Endothelial cell (in vitro differentiated cells): Measurements from ENCODE around the gene THOC6. TPM values are rescaled to one million over a fixed set of nuclear protein-coding genes. Genes with fewer than 3 reads are reported as not detected.

Source experiments
- DNase-seq: peaks from one replicate; pipeline ENCODE4 v3.0.0; 2021; ENCODE audit warnings: low spot score
- H3K27ac Mint-ChIP-seq: one replicate; pipeline ENCODE4 v1.8.0; 2021; ENCODE audit warnings: mixed read lengths, inconsistent platforms; ENCODE audit not compliant: unreplicated experiment
- H3K27me3 Mint-ChIP-seq: one replicate; pipeline ENCODE4 v1.8.0; 2021; ENCODE audit warnings: mild to moderate bottlenecking, moderate library complexity, mixed read lengths, inconsistent platforms; ENCODE audit not compliant: unreplicated experiment
- H3K36me3 Mint-ChIP-seq: one replicate; pipeline ENCODE4 v1.8.0; 2021; ENCODE audit warnings: mild to moderate bottlenecking, low read depth, mixed read lengths, inconsistent platforms; ENCODE audit not compliant: unreplicated experiment
- H3K4me1 Mint-ChIP-seq: one replicate; pipeline ENCODE4 v1.8.0; 2021; ENCODE audit warnings: mild to moderate bottlenecking, mixed read lengths, inconsistent platforms; ENCODE audit not compliant: unreplicated experiment
- H3K4me3 Mint-ChIP-seq: one replicate; pipeline ENCODE4 v1.8.0; 2021; ENCODE audit warnings: mild to moderate bottlenecking, mixed read lengths, inconsistent platforms; ENCODE audit not compliant: unreplicated experiment
- H3K9me3 Mint-ChIP-seq: one replicate; pipeline ENCODE4 v1.8.0; 2021; ENCODE audit warnings: mixed read lengths, inconsistent platforms; ENCODE audit not compliant: unreplicated experiment
- total RNA-seq: library from RNA; stranded (reverse); fragmentation: NEBNext Ultra II Directional; extraction: Animal tissue kit (Norgen Biotek cat#: 25700); gene quantifications from one replicate; pipeline ENCODE4 v1.2.1, GENCODE V29; 2021; ENCODE audit not compliant: unreplicated experiment
- TF ChIP-seq, protein P1 (sequence below): fragments of 200-600 bp; sonication (generic); IDR thresholded peaks from one replicate; pipeline ENCODE4 v1.5.0; 2021; ENCODE audit warnings: antibody characterized with exemption; ENCODE audit not compliant: unreplicated experiment

The THOC6 gene
- total RNA-seq, 1 donor from 2014 or later = 22.9 TPM

DNA sequence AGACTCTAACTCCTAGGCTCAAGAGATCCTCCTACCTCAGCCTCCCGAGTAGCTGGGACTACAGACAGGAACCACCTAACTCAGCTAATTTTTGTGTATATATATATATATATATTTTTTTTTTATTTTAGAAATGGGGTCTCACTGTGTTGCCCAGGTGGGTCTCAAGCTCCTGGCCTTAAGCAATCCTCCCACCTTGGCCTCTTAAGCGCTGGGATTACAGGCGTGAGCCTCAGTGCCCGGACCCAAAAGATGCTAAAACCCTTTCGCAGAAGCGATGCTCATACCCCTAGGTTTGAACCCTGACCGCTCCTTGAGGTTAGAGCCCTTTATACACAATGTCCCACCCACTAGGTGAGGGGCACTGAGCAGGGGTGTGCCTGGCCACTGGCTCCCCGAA, 13.3 kb upstream of the THOC6 start:
- H3K27ac Mint-ChIP-seq = no peak overlapping the region
- H3K9me3 Mint-ChIP-seq = no peaks in the 10 kb centered on the region
- no peak overlapping the region for H3K4me3 Mint-ChIP-seq
- TF ChIP-seq, protein P1, sequence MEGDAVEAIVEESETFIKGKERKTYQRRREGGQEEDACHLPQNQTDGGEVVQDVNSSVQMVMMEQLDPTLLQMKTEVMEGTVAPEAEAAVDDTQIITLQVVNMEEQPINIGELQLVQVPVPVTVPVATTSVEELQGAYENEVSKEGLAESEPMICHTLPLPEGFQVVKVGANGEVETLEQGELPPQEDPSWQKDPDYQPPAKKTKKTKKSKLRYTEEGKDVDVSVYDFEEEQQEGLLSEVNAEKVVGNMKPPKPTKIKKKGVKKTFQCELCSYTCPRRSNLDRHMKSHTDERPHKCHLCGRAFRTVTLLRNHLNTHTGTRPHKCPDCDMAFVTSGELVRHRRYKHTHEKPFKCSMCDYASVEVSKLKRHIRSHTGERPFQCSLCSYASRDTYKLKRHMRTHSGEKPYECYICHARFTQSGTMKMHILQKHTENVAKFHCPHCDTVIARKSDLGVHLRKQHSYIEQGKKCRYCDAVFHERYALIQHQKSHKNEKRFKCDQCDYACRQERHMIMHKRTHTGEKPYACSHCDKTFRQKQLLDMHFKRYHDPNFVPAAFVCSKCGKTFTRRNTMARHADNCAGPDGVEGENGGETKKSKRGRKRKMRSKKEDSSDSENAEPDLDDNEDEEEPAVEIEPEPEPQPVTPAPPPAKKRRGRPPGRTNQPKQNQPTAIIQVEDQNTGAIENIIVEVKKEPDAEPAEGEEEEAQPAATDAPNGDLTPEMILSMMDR = no peak
- DNase-seq = no peak
- H3K4me1 Mint-ChIP-seq = peaks cover 24% of the 10 kb centered on the region
- peaks cover 5% of the 10 kb centered on the region for H3K36me3 Mint-ChIP-seq
- H3K27me3 Mint-ChIP-seq = peaks cover 14% of the 10 kb centered on the region

DNA sequence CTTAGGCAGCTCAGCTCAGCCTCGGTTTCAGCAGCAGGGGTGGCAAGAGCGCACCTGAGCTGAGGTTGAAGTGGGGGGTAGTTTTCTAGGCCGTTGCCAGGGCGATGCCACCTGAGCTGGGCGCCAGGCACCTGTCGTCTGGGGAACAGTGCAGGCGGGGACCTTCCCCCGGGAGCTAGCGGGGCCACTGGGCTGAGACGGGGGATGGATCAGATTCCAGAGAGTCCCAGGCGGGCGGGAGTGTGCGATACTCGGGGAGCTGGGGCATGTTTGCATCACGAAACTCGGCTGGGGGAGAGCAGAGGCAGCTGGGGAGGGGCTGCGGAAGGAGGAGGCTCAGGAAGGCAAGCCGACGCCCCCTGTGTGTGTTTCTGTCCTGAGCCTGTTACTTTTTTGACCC, 11.6 kb upstream of the THOC6 start:
- peaks cover 17% of the 10 kb centered on the region for H3K4me1 Mint-ChIP-seq
- DNase-seq = no peak
- no peak overlapping the region for H3K4me3 Mint-ChIP-seq
- H3K27me3 Mint-ChIP-seq = peaks cover 16% of the 10 kb centered on the region
- H3K27ac Mint-ChIP-seq = no peak overlapping the region
- no peaks in the 10 kb centered on the region for H3K9me3 Mint-ChIP-seq
- TF ChIP-seq, protein P1 = no peak
- H3K36me3 Mint-ChIP-seq = peaks cover 5% of the 10 kb centered on the region

DNA sequence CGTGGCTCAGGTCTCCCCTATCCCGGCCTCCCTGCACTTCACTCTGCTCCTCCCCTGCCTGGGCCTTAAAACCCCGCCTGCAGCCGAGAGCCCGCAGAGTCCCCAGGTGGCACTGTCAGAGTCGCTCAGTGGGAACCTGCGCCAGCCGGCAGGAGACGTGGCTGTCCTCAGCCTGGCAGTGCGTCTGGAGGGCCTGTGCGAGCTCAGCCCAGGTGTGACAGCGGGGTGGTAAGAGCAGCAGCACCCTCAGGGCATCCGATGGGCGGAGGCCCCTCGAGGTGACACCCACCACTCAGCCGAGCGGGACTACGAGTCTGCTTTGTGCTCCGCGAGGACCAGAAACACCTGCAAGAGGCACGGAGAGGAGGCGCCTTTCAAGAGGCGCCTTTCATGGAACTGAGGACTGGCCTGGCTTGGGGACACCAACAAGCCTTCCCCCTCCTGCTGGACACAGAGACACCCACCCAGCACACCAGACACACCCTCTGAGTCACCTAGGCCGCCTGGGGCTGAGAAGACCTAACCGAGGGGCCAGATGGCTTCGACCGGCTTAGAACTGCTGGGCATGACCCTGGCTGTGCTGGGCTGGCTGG, 10.9 kb upstream of the THOC6 start, which contains the start of gene CLDN9:
CLDN9 (plus strand) TSS at position 96 of the 593 bp plus-strand sequence; CDS start at position 536, 440 bp downstream.
- H3K9me3 Mint-ChIP-seq = no peaks in the 10 kb centered on the region
- no peak within 1 kb of the TSS for H3K4me3 Mint-ChIP-seq
- H3K4me1 Mint-ChIP-seq = peaks cover 12% of the 10 kb centered on the region
- H3K27ac Mint-ChIP-seq = no peak within 1 kb of the TSS
- H3K36me3 Mint-ChIP-seq = peaks cover 5% of the 10 kb centered on the region
- no peak for DNase-seq
- peaks cover 16% of the 10 kb centered on the region for H3K27me3 Mint-ChIP-seq
- TF ChIP-seq, protein P1 = no peak

DNA sequence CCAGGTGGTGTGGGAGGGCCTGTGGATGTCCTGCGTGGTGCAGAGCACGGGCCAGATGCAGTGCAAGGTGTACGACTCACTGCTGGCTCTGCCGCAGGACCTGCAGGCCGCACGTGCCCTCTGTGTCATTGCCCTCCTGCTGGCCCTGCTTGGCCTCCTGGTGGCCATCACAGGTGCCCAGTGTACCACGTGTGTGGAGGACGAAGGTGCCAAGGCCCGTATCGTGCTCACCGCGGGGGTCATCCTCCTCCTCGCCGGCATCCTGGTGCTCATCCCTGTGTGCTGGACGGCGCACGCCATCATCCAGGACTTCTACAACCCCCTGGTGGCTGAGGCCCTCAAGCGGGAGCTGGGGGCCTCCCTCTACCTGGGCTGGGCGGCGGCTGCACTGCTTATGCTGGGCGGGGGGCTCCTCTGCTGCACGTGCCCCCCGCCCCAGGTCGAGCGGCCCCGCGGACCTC, 10.3 kb upstream of the THOC6 start:
- no peak overlapping the region for H3K4me3 Mint-ChIP-seq
- TF ChIP-seq, protein P1 = no peak
- peaks cover 16% of the 10 kb centered on the region for H3K27me3 Mint-ChIP-seq
- no peaks in the 10 kb centered on the region for H3K9me3 Mint-ChIP-seq
- no peak overlapping the region for H3K27ac Mint-ChIP-seq
- no peak for DNase-seq
- H3K4me1 Mint-ChIP-seq = peaks cover 6% of the 10 kb centered on the region
- H3K36me3 Mint-ChIP-seq = peaks cover 5% of the 10 kb centered on the region

DNA sequence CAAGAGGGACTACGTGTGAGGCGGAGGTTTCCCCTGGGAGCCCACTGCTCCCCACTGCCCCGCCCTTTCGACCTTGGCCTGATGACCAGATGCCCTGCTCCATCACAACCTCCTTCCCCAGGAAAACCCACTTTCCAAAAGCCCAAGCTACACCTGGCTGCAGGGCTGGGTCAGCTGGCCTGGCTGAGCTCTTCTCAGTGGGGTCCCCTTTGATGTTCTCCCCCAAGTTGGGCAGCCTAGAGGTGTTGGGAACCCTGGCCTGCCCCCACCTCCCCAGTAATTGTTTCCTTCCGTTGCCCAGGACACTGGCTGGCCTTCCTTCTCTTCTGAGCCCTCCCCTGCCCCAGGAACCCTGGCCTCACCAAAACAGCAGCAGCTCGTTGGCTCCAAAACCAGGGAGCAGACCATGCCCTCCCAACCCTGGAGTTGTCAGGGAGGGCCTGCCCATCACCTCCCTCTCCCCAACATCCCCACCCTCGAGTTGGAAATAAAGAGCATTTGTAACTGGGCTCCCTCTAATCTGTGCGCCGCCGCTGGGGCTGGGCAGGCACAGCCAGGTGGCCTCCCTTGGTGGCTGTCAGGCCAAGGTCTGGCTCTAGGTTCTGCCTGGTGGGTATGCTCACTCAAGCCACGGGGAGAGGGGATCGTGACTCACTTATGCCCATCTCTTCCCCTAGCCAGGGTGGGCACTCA, 9.7 kb upstream of the THOC6 start:
- H3K36me3 Mint-ChIP-seq = peaks cover 5% of the 10 kb centered on the region
- peaks cover 2% of the 10 kb centered on the region for H3K4me1 Mint-ChIP-seq
- no peak for DNase-seq
- peak overlapping the region; percentile 24 for H3K27ac Mint-ChIP-seq
- no peak overlapping the region for H3K4me3 Mint-ChIP-seq
- TF ChIP-seq, protein P1 = no peak
- H3K9me3 Mint-ChIP-seq = no peaks in the 10 kb centered on the region
- peaks cover 16% of the 10 kb centered on the region for H3K27me3 Mint-ChIP-seq
